ENCODE data around the gene INTS3.

INTS3 gene

GRCh38 chr1:153799566-153800465, 72.0 kb downstream of the INTS3 start:
- TF ChIP-seq EZH2 (IDR thresholded peaks at IDR 0.05) (no peak), POLR2AphosphoS5 (IDR thresholded peaks at IDR 0.05; ENCODE audit: borderline replicate concordance, low read depth, low read length) (no peak), FOXP2 (optimal IDR thresholded peaks at IDR 0.05; ENCODE audit: control extremely low read depth, extremely low read length, insufficient read depth) (no peak)
- Histone ChIP-seq H3K36me3 (ENCODE audit: insufficient read depth, low read length) (no peaks in the 10 kb centered on the region), H3K27ac (no peak overlapping the region), H3K4me3 (no peak overlapping the region), H3K9ac (ENCODE audit: insufficient read length) (no peak overlapping the region), H3K9me3 (ENCODE audit: low read depth, low read length) (no peaks in the 10 kb centered on the region)
- DNase-seq (ENCODE audit: low read depth, low spot score): no peak

- no peak overlapping the region for H3K9ac ChIP-seq (ENCODE audit: insufficient read length)
- no peak for TF ChIP-seq POLR2AphosphoS5 (IDR thresholded peaks at IDR 0.05; ENCODE audit: borderline replicate concordance, low read depth, low read length)
- no peak for TF ChIP-seq EZH2 (IDR thresholded peaks at IDR 0.05)
- TF ChIP-seq FOXP2 (optimal IDR thresholded peaks at IDR 0.05; ENCODE audit: control extremely low read depth, extremely low read length, insufficient read depth): no peak
- no peak overlapping the region for H3K27ac ChIP-seq
- no peak overlapping the region for H3K4me3 ChIP-seq
- no peaks in the 10 kb centered on the region for H3K36me3 ChIP-seq (ENCODE audit: insufficient read depth, low read length)
- DNase-seq (ENCODE audit: low read depth, low spot score): no peak
- H3K9me3 ChIP-seq (ENCODE audit: low read depth, low read length): no peaks in the 10 kb centered on the region
Measured at GRCh38 chr1:153800516-153800915, 72.7 kb downstream of the INTS3 start.

- no peak for TF ChIP-seq POLR2AphosphoS5 (IDR thresholded peaks at IDR 0.05; ENCODE audit: borderline replicate concordance, low read depth, low read length)
- TF ChIP-seq EZH2 (IDR thresholded peaks at IDR 0.05): no peak
- TF ChIP-seq FOXP2 (optimal IDR thresholded peaks at IDR 0.05; ENCODE audit: control extremely low read depth, extremely low read length, insufficient read depth): no peak
- H3K4me3 ChIP-seq: no peak overlapping the region
- no peaks in the 10 kb centered on the region for H3K9me3 ChIP-seq (ENCODE audit: low read depth, low read length)
- H3K27ac ChIP-seq: no peak overlapping the region
- no peak overlapping the region for H3K9ac ChIP-seq (ENCODE audit: insufficient read length)
- no peaks in the 10 kb centered on the region for H3K36me3 ChIP-seq (ENCODE audit: insufficient read depth, low read length)
- no peak for DNase-seq (ENCODE audit: low read depth, low spot score)
Measured at GRCh38 chr1:153801028-153801625, 73.3 kb downstream of the INTS3 start.

GRCh38 chr1:153801786-153802697, 74.2 kb downstream of the INTS3 start:
- Histone ChIP-seq H3K36me3 (ENCODE audit: insufficient read depth, low read length) (peaks cover 2% of the 10 kb centered on the region; the same call in 1 of the 2 replicates), H3K9me3 (ENCODE audit: low read depth, low read length) (no peaks in the 10 kb centered on the region), H3K27ac (no peak overlapping the region), H3K9ac (ENCODE audit: insufficient read length) (no peak overlapping the region), H3K4me3 (no peak overlapping the region)
- TF ChIP-seq EZH2 (IDR thresholded peaks at IDR 0.05): no peak
- TF ChIP-seq FOXP2 (optimal IDR thresholded peaks at IDR 0.05; ENCODE audit: control extremely low read depth, extremely low read length, insufficient read depth): no peak
- TF ChIP-seq POLR2AphosphoS5 (IDR thresholded peaks at IDR 0.05; ENCODE audit: borderline replicate concordance, low read depth, low read length): no peak
- DNase-seq (ENCODE audit: low read depth, low spot score): no peak

GRCh38 chr1:153803470-153804056, 75.7 kb downstream of the INTS3 start:
- Histone ChIP-seq H3K4me3 (no peak overlapping the region), H3K36me3 (ENCODE audit: insufficient read depth, low read length) (peaks cover 6% of the 10 kb centered on the region; the same call in 1 of the 2 replicates), H3K9me3 (ENCODE audit: low read depth, low read length) (no peaks in the 10 kb centered on the region), H3K9ac (ENCODE audit: insufficient read length) (no peak overlapping the region), H3K27ac (no peak overlapping the region)
- no peak for DNase-seq (ENCODE audit: low read depth, low spot score)
- TF ChIP-seq POLR2AphosphoS5 (IDR thresholded peaks at IDR 0.05; ENCODE audit: borderline replicate concordance, low read depth, low read length) (no peak), EZH2 (IDR thresholded peaks at IDR 0.05) (no peak), FOXP2 (optimal IDR thresholded peaks at IDR 0.05; ENCODE audit: control extremely low read depth, extremely low read length, insufficient read depth) (no peak)

GRCh38 chr1:153804112-153804511, 76.3 kb downstream of the INTS3 start:
- no peak for DNase-seq (ENCODE audit: low read depth, low spot score)
- TF ChIP-seq FOXP2 (optimal IDR thresholded peaks at IDR 0.05; ENCODE audit: control extremely low read depth, extremely low read length, insufficient read depth) (no peak), POLR2AphosphoS5 (IDR thresholded peaks at IDR 0.05; ENCODE audit: borderline replicate concordance, low read depth, low read length) (no peak), EZH2 (IDR thresholded peaks at IDR 0.05) (no peak)
- H3K9ac ChIP-seq (ENCODE audit: insufficient read length): no peak overlapping the region
- H3K4me3 ChIP-seq: no peak overlapping the region
- H3K27ac ChIP-seq: no peak overlapping the region
- H3K9me3 ChIP-seq (ENCODE audit: low read depth, low read length): no peaks in the 10 kb centered on the region
- H3K36me3 ChIP-seq (ENCODE audit: insufficient read depth, low read length): peaks cover 9% of the 10 kb centered on the region; the same call in 1 of the 2 replicates

GRCh38 chr1:153805042-153805745, 77.3 kb downstream of the INTS3 start:
- H3K27ac ChIP-seq: peak overlapping the region; percentile 73

More at GRCh38 chr1:153805042-153805745, 77.3 kb downstream of the INTS3 start:
- Histone ChIP-seq H3K9ac (ENCODE audit: insufficient read length) (no peak overlapping the region), H3K4me3 (no peak overlapping the region), H3K9me3 (ENCODE audit: low read depth, low read length) (no peaks in the 10 kb centered on the region), H3K36me3 (ENCODE audit: insufficient read depth, low read length) (peaks cover 14% of the 10 kb centered on the region; the same call in 1 of the 2 replicates)
- DNase-seq (ENCODE audit: low read depth, low spot score): no peak
- TF ChIP-seq EZH2 (IDR thresholded peaks at IDR 0.05) (no peak), POLR2AphosphoS5 (IDR thresholded peaks at IDR 0.05; ENCODE audit: borderline replicate concordance, low read depth, low read length) (no peak), FOXP2 (optimal IDR thresholded peaks at IDR 0.05; ENCODE audit: control extremely low read depth, extremely low read length, insufficient read depth) (no peak)

All from SK-N-MC (cell line).